Stimulated activated naive CD4-positive, alpha-beta T cell (primary cell): ENCODE measurements around the gene ANK2.
"Not testable (repeated sequence)": the region's sequence is repeated elsewhere in the genome, so short reads cannot be mapped to it uniquely, and the experiment has no call there.

Experiments used
- DNase-seq, 6 experiments: peaks; one replicate each; lab custom pipeline; 2025; lab: John Stamatoyannopoulos, UW

Gene ANK2

DNA sequence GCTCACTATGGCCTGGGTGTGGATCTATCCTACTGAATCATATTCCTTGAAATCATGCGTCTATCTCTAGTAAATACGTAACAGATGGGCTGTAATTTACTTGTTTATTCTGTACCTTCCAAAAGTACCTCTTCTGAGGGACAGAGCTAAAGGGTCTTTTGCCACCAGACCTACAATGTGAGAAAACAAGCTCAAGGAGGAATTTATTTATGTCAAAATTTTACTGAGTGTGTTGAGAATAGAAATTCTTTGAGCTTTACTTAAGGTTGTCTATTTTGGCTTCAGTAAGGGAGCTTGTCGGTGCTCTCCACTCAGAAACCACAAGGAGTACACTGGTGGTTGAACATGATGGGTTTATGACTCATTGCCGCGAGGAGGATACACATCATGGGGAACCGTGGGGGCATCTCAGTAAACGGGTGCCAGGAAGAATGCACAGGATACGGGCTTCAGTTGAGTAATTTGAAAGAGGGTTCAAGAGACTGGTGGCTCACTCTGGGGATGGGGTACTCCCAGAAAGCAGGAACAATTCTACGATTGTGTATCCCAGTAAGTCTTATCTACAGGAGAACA, 3.0 kb downstream of the ANK2 start:
- DNase-seq: no peak

DNA sequence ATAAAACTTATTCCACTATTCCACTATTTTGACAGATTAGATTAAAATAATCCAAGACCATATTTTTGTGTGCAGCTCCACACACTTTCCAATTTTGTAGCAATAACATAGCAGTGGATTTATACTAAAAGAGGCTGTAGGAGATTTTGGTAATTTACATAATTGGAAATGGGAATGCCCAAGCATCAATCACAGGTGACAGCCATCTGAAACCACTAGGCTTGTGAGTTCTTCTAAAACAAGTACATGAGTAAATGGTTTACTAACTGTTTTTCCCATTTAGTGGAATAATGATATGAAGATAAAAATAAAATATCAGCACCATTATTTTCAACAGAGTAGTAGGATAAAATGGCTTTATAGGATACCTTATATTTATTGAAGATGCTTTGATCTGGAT, 4.4 kb downstream of the ANK2 start:
- no peak for DNase-seq

GRCh38 chr4:113056318-113056717, 6.9 kb downstream of the ANK2 start:
- DNase-seq: no peak

DNA sequence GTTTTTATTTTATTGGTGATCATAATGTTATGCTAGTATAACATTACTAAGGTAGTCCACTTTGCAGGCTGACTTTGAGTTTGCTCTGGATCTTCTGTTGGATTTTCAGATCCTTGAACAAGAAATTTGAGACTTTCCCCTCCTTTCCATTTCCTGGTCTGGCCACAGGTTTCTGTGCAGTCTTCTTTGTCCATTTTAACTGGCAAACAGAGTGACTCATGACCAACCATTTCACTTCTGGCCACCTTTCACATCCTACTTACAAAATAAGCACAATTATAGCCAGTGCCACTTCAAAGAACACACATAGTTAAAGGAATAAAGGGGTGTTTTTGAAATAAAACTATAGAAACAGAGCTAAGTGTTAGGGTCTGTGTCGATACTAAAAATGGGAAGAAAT, 8.4 kb downstream of the ANK2 start:
- DNase-seq: no peak

GRCh38 chr4:113059449-113060182, 10.2 kb downstream of the ANK2 start:
- no peak for DNase-seq

GRCh38 chr4:113060853-113061252, 11.4 kb downstream of the ANK2 start:
- DNase-seq: no peak

DNA sequence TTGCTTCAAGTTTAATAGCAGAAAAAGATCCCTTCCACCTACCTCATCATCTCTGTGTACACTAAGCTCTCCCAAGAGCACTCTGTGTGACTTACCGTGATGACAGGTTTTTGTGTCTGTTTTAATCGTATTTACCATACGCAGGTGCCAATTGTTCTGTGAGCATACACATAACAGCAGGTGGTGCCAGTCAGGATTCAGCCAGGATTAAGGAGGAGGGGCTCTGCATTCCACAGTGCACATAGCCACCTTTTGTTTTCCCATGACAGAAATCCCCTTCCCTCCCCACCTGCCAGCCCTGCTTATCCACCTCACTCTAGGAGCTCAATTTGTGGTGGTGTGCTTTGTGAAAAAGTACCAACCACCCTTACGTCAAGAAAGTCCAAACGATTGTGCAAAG, 14.8 kb downstream of the ANK2 start:
- no peak for DNase-seq

DNA sequence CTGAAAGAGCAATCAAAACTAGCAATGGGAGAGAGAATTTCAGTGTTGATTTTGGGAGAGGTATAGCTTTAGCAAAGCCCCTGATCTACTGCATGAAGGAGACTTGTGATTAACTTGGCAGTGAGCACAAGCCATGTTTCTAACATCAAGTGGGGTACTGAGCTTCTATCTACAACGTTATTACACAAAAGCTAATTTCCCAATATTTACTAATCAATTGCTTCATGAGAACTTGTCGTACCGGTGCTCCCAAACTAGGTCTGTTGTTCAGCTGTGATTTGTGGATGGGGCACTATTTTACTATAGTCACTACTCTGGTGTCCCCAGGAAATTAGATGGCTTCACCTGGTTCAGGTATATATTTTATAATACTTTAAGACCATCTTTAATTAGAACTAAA, 16.2 kb downstream of the ANK2 start:
- DNase-seq: no peak

DNA sequence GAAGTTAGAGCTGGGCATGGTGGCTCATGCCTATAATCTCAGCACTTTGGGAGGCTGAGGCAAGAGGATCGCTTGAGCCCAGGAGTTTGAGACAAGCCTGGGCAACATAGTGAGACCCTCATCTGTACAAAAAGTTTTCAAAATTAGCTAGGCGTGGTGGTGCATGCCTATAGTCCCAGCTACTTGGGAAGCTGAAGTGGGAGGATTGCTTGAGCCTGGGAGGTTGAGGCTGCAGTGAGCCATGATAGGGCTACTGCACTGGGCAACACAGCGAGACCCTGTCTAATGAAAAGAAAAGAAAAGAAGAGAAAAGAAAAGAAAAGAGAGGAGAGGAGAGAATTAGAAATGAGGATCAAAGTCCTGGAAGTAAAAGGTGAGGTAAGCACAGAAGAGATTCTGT, 19.3 kb downstream of the ANK2 start:
- DNase-seq: not testable (repeated sequence)

- DNase-seq: no peak
These were observed 19.9 kb downstream of the ANK2 start for GRCh38 chr4:113069212-113069892.

DNA sequence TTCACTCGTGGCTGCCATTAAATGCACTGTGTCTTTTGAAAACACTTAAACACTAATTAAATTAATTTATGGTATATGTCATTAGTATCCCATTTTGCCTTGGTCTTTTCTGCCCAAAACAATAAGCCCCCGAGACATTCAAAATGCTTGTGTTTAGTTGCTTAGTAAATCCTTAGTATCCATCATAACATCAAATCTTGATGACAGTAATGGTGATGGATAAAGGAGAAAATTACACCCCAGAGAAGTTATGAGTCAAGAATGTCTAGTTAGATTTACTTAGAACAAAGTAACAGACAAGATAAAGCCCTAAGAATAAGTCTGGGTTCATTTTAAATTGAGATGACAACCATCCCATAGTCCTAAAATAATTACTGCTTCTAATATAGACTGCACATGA, 21.3 kb downstream of the ANK2 start:
- no peak for DNase-seq

- no peak for DNase-seq
These were observed 21.8 kb downstream of the ANK2 start for GRCh38 chr4:113071274-113071673.

GRCh38 chr4:113071805-113072204, 22.4 kb downstream of the ANK2 start:
- DNase-seq: no peak

- no peak for DNase-seq
These were observed 24.1 kb downstream of the ANK2 start for GRCh38 chr4:113073451-113074005.

GRCh38 chr4:113077575-113077974, 28.1 kb downstream of the ANK2 start:
- DNase-seq: no peak

GRCh38 chr4:113078066-113078465, 28.6 kb downstream of the ANK2 start:
- DNase-seq: no peak

DNA sequence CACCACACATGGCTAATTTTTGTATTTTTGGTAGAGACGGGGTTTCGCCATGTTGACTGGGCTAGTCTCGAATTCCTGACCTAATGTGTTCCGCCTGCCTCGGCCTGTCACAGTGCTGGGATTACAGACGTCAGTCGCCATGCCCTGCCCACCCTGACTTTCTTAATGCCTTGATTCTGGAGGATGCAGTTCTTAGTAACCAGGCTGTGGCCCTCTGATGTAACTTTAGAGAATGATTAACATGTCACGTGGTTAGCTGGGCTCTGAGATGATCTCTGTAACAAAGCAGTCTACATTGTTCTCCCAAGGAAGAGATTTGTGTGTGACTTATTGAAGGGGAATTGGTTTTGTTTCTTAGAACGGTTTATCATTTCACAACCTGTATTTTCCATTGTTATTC, 30.6 kb downstream of the ANK2 start:
- DNase-seq: no peak

DNA sequence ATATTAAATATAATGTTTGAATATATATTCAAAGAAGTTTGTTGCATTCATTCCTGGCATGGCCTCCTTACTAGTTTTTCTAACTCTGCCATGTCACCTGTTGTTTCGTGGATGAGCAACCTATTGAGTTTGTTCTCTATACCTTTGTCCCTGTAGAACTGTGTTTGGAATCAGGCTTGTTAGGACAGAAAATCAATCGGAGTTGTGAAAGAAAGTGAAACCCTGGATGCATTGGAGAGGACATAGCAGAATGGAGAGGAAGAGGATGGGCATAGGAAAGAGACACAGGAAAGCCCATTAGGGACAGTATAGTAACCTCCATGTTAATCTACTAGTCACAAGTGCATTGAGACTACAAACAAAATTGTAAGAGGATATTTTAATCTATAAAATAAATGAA, 31.2 kb downstream of the ANK2 start:
- DNase-seq: no peak

DNA sequence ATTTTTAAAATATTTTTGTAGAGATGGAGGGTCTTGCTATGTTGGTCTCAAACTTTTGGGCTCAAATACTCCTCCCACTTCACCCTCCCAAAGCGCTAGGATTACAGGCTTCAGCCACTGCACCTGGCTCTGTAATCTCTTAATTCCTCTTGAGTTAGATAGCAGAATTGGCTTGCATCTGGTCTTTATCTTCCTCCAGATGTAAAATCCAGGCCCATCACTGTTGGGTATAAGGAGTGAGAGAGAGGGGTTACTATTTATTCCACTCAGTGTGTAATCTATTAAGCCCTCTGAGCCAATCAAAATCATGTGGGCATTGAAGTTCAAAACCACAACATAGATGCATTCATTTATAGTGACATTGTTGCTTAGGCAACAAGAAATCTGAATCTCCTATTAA, 33.9 kb downstream of the ANK2 start:
- DNase-seq: no peak

DNA sequence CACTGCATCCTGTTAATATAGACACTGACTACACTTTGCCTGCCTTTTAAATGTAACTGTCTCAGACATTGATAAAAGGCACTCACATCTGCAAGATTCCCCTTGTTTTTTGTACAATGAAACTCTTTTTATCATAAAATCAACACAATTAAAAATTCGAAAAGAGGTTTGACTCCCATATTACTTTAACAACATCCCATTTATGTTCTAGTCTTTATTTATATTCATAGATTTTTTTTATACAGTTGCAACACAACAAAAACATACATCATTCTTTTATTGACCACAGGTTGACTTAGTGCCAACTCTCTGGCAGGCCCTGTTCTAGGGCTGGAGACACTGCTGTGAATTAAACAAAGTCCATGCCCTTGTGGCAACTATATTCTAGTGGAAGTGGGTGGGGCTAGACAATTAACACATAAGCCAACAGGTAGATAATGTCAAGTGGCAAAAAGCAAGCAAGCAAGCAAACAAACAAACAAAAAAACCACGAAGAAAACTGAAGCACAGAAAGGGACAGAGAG, 36.8 kb downstream of the ANK2 start:
- no peak for DNase-seq

DNA sequence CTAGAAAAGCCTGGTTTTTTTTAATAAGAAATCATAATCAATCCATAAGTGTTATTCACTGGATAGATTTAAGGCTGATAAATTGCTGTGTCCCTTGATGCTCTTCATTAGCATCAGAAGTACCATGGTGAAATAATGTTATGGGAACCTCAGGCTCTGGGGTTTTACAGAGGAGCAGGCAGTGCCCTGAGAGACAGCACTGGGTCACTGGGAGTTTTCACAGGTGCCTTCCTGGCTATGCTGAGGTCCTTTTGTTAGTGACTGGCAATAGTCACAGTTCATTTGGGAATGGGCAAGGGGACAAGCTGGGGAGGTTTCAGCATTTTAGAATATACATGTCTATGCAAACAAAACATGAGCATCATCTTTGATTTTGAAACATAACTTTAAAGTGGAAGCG, 38.6 kb downstream of the ANK2 start:
- no peak for DNase-seq

- no peak for DNase-seq
These were observed 41.5 kb downstream of the ANK2 start for GRCh38 chr4:113090954-113091353.

- no peak for DNase-seq
These were observed 44.9 kb downstream of the ANK2 start for GRCh38 chr4:113094331-113094730.
